HG02970 (cell line): ENCODE results near the gene PACS2.
"Not testable (repeated sequence)": the region's sequence is repeated elsewhere in the genome, so short reads cannot be mapped to it uniquely, and the experiment has no call there.

Experiments
- ATAC-seq: cut with Tn5 transposase; IDR thresholded peaks from one replicate; pipeline ENCODE4 v1.9.1; 2021; ENCODE audit warnings: mild to moderate bottlenecking, moderate library complexity, moderate number of reproducible peaks; ENCODE audit not compliant: unreplicated experiment, low FRiP score

Gene PACS2

DNA sequence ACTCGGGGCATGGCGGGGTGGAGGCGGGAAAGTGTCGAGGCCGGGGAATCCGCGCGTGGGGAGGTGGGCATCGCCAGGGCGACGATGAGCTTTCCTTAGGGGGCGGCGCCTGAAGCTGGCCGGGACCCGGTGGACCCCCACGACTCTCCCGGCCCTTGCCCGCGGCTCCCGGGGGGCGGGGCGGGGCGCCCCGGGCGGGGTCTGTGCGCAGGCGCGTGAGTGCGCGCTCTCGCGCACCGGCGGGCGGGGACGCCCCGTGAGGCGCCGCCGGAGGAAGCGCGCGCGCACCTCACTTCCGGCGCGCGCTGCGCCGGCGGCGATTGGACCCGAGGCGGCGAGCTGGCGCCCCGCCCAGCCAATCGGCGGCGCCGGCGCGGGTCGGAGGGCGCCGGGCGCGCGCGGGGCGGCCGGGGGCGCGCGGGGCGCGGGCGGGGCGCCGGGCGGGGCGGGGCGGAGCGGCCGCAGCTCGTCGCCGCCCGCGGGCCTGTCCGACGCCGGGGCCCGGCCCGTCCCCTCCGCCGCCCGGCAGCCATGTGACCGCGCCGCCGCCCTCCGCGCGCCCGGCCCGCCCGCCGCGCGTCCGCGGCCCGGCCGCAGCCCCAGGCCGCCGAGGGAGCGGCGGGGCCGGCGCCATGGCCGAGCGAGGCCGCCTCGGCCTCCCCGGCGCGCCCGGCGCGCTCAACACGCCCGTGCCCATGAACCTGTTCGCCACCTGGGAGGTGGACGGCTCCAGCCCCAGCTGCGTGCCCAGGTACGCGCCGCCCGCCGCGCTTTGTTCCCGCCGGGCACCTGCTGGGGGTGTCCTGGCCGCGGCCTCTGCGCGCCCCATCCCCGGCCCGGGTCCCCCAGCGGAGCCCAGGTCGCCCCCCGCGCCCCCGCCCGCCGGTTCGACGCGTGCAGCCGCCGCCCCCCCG lies at the start of gene PACS2:
Gene PACS2 (plus strand): TSS at position 462 of the 914 bp plus-strand sequence. CDS start 171 bp downstream, at position 633.
- ATAC-seq, result peak; percentile 80

DNA sequence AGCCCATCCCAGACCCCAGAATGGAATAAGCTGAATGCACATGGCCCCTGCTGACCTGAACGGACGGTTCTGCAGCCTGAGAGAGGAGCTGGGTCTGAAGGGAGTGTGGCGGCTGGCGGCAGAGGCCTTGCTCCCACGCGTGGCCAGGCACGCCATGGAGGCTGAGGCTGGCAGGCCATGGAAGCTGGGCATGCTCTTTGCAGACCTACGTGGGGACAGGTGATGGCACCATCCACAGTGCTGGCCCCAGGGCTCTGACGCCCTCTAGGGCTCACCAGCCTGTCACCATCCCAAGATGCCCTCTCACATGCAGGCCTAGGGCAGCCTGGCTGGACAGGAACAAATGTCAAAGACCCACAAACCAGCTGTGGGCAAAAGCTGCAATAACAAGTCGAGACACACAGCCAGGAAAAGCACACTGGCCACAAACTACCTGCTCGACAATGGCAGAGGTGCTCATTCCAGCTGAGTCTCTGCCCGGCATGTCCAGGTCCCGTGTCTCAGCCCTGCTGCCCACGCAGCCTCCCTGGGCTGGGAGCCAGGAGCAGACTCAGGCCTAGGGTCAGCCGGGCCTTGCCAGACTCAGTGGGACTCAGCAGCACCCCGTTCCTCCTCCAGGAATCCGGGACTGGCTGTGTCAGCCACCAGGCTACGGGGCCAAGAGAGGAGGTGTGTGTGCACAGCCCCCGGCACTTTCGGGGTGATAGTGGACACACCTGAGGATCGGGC lies 46.6 kb upstream of the PACS2 start:
- no peak for ATAC-seq

DNA sequence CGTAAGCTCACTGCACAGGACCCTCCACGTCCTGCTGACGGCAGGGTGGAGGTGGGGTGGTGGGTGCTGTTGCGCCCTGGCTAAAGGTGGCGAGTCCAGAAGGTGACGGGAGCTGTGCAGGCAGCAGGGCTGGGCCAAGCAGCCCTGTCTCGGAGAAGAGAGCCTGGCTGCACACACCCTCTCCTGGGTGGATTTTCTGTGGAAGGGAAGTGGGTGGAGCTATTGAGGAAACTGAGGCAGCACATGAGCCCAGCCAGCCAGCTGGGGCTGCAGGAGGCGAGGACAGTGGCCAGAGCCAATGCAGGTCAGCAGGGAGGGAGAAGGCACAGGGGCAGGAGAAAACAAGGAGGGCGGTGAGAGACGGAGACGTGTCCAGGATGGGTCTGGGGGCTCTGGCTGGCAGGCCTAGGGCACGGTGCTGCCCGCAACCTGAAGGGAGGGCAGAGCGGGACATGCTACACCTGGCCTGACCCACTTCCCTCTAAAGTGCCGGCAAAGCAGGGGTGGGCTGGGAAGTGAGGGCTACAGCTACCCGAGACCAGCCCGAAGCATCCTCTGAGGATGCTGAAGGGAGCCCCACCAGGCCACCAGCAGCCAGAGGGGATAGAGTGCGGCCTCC lies 45.7 kb upstream of the PACS2 start:
- no peak for ATAC-seq

DNA sequence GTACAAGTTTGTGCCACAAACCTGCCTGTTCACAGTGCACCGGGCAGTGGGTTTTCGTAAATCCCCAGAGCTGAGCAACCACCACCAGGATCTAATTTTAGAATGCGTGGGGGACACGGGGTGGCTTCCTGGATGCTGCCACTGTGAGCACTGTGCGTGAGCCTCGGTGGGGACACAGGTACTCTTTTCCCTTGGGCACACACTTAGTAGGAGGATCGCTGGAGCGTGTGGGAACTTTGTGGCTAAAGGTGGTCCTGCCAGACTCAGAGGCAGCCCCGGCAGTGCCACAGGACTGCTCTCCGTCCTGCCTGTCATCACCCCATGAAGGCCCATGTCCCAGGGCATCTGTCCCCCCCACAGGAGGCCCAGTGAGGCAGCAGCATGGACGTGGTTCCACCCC lies 45.1 kb upstream of the PACS2 start:
- ATAC-seq, result no peak

DNA sequence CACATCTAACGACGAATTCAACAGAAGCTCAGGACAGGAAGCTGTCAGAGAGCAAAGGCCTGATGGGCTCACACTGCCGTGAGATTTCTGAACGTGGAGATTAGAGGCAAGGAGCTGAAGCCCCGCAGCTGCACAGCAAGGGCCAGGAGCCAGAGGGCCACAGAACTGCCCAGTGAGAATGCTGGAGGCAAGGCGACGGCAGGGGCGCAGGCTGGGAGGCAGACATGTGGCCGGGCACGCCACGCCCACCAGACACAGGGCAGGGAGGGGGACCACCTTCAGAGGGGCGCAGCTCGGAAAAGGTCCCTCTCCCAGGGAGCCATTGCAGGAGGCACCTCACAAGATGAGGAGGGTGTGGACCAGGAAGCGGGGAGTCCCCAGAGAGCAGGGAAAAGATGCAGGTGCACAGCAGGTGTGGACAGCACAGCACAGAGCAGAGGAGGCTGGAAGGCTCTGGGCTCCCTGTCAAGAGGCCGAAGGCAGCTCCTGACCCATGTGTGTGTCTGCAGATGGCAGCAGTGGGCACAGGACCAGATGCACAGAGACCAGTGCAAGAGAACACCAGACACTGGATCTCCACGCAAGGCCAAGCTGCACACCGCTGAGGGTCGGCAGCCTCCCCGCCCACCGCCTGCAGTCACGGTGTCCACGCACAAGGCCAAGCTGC lies 43.2 kb upstream of the PACS2 start:
- ATAC-seq, result no peak

DNA sequence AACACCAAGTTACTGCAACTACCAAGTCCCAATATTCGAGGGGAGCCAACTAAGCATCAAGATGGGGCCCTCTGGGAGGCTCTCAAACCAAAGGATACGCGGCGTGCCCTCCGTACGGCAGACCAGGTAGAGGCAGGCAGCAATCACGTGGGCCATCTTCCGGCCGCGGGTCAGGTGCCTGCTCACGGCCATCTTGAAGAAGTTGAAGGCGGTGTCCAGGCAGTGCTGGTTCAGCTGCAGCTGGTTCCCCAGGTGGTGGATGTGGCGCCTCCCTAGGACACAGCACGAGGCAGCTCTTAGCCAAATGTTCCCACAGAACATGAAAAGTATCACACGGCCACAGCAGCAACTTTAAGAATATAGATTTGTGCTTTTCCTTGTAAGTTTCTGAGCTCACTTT lies 41.9 kb upstream of the PACS2 start:
- no peak for ATAC-seq

DNA sequence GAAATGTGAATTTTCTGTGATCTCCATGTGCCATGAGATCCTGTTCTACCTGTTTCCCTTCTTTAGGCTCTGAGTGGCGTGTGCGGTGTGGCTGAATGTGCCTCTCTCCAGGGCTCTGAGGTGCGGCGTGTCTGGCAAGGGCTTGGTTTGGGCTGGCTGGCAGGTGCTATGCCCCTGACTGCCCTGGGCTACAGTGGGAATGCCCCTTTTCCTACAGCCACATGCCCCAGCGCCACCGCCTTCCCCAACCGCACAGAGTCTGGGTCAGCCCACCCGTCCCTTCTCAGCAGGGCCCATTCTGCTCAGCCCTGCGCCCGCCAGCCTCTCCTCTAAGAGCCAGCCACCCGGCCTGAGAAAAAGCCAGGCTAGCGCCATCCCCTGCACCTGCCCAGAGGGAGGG lies 41.5 kb upstream of the PACS2 start:
- no peak for ATAC-seq

DNA sequence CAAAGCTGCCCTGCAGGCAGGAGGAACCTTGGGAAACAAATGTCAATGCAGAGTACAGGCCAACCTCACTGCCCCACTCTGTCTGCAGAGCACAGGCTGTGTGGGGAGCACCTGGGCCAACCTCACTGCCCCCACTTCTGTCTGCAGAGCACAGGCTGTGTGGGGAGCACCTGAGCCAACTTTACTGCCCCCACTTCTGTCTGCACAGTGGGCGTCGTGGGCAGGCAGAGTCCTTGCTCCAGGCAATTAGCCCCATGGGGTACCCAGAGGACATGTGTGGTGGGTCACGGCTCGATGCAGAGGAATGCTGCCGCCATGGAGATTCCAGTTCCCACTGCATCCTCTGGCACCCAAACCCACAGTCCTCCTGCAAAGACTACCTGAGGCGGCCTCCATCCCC lies 39.9 kb upstream of the PACS2 start:
- ATAC-seq, result no peak

DNA sequence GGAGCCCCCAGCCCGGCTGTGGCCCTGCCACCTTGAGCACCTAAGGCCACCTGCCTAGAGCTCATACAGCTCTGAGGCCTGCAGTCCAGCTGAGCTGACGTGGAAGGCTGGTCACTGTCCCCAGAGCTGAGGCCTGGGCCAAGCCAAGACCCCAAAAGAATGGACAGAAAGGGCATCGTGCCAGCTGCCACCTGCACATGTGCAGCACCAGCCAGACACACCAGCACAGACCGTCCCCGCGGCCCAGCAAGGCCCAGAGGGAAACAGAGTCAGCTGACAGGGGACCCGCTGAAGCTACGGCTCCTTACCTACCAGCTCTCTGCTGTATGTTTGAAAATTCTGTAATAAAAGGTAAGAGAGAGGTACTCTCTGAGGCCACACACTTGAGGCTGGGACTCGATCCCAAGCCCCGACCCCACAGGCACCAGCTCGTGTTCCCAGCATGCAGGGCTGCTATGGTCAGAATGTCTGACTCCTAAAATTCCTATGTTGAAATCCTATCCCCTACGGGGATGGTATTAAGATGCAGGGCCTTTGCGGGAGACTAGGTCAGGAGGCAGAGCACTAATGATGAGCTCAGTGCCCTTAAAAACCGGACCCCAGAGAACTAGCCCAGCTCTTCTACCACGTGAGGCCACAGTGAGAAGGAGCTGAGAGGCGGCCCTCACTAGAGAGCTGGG lies 39.1 kb upstream of the PACS2 start:
- no peak for ATAC-seq

DNA sequence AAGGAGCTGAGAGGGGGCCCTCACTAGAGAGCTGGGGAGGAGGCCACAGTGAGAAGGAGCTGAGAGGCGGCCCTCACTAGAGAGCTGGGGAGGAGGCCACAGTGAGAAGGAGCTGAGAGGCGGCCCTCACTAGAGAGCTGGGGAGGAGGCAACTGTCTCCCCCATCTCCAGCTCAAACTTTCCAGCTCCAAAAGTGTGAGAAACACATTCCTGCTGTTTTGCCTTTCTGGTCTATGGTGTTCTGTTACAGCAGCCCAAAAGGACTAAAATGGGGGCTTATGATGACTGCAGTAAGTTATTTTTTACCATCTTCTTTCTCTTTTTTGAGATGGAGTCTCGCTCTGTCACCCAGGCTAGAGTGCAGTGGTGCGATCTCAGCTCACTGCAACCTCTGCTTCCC lies 37.1 kb upstream of the PACS2 start:
- ATAC-seq, result not testable (repeated sequence)

DNA sequence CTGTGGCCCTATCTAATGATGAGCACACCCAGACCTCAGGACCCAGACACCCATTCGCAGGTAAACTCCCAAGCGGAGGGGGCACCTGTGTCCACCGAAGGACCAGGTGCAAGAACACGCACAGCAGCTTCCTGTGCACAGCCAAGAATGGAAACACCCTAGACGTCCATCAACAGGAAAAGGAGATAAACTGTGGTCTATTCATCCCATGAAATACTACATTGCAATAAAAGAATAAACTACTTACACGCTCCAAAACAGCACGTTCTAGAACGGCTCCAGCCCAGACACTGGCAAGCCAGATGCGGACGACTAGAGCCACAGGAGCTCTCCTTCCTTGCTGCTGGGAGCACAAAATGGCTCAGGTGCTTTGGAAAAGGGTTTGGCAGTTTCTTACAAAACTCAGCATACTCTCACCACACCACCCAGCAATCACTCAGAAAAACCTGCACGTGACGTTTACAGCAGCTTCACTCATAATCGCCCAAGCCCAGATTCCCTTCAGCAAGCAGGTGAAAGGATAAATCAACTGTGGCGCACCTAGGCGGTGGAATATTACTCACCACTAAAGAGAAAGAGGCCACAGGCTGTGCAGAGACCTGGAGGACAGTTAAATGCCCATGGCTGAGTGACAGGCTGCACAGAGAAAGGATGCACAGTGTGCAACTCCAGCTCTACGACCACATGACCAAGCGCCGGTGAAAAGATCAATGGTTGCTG lies 34.7 kb upstream of the PACS2 start:
- ATAC-seq, result no peak

DNA sequence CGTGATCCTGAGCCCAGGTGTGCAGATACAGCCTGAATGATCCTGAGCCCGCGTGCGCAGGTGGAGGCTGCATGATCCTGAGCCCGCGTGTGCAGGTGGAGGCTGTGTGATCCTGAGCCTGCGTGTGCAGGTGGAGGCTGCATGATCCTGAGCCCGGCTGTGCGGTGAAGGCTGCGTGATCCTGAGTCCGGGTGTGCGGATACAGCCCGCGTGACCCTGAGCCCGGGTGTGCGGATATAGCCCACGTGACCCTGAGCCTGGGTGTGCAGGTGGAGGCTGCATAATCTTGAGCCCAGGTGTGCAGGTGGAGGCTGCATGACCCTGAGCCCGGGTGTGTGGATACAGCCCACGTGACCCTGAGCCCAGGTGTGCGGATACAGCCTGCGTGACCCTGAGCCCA lies 34.0 kb upstream of the PACS2 start:
- ATAC-seq, result no peak

DNA sequence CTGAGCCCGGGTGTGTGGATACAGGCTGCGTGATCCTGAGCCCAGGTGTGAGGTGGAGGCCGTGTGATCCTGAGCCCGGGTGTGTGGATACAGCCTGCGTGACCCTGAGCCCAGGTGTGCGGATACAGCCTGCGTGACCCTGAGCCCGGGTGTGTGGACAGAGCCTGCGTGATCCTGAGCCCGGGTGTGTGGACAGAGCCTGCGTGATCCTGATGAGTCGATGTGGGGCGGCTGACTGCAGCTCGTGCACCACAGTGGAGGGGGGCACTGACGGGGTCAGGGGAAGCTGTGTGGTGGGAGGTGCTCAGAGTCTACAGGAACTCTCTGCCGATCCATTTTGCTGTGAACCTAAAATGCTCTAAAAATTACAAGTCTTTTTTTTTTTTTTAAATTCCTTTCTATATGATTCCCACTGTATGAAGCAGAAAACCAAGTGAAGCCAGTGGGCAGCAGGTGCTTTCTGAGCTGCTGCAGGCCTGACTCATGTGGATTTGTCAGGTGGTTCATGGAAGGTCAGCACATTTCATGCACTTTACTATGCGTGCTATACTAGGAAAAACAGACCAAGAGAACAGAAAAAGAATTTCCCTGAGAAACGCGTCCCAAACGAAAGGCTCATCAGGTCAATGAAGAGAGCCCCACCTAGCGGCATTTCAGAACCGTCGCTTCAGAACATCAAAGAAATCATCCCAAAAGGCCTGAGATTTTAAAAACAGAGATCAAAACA lies 33.0 kb upstream of the PACS2 start:
- ATAC-seq, result no peak

DNA sequence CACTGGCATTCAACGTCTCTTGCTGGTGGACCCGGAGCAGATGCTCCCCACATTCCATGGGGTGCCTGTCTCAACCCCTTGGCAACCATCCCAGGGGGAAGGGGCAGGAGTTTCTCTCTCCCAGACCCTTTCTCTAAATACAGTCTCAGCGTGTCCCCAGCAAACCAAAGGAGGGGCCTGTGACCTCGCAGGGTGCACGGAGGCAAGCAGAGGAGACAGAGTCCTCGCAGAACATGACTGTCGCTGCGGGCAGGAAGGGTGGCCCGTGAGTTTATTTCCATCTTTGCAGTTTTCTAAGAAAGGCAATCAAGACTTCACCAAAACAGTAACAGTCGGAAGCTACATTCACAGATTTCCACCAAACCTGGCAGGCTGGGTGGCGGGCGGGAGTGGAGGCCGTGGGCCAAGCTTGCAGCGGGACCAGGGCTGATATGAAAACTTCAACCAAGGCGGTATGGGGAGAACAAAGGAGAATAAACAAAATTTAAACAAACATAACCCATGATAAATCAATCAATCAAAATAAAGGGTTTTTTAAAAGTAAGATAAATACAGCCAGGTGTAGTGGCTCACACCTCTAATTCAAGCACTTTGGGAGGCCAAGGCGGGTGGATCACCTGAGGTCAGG lies 32.3 kb upstream of the PACS2 start:
- ATAC-seq, result no peak

DNA sequence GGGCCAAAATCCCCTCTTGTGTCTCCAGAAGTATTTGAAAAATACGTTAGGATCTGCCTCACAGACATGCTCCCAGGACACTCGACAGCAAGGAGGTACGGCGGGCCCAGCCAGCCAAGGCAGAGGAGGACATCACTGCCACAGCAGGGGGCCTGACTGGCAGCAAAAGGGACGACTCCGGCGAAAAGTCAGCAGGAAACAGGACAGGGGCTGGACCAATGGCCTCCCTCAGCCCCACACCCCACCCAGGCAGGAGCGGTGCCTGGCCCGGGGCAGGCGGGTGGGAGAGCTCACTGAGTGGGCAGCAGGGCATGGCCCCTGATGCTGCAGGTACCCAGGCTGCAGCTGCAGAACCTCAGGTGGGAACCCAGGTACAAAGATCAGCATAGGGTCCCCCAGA lies 31.5 kb upstream of the PACS2 start:
- ATAC-seq, result no peak

DNA sequence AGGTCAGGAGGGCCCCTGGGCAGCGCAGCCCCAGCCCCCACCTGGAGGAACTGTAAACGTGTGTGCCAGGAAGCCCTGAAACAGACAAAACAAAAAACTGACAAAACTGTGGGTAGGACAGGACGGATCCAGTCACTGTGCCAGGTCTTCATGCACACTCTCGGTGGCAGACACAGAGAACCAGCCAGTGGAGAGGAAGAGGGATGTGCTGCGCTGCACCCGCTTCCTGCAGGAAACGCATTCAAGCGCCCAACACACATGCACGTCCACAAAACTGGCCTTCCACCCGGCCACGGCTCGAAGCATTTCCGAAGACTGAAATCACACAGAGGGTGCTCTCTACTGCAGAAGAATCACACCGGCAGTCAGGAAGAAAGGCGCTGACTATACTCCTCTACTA lies 30.6 kb upstream of the PACS2 start:
- ATAC-seq, result no peak

DNA sequence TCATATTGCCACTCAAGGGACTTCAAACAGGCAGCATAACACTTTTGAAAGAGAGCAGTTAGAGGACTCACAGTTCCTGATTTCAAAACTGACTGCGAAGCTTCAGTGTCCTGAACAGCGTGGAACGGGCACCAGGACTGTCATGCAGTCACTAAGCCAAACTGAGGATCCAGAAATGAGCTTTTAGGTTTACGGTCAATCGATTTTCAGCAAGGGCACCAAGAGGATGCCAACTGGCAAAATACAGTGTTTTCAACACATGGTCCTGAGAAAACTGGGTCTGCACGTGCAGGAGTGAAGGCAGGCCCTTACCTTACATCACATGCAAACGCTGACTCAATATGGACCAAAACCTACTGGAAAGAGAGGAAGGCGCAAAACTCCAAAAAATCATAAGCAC lies 29.4 kb upstream of the PACS2 start:
- ATAC-seq, result no peak

DNA sequence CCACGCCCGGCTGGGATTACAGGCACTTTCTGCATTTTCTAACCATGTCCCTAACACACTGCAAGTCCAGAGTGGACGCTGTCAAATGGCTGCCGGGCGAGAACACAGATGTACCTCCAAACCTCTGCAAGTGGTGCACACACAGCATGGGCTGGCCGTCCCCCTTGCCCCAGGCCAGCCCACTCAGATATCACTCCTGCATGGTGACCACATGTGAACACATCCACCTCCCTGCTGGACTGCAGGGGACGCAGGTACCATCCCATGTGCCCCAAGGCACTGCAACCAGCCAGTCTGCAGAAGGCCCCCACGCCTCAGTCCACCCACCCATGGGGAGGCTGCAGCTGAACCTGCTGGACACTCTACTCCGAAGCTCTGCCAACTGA lies 27.8 kb upstream of the PACS2 start:
- ATAC-seq, result no peak
